ENCODE results near the gene LTBP1.
A peak's percentile ranks its signal among the peaks of the same experiment; 100 is the strongest.

LTBP1 gene

DNA sequence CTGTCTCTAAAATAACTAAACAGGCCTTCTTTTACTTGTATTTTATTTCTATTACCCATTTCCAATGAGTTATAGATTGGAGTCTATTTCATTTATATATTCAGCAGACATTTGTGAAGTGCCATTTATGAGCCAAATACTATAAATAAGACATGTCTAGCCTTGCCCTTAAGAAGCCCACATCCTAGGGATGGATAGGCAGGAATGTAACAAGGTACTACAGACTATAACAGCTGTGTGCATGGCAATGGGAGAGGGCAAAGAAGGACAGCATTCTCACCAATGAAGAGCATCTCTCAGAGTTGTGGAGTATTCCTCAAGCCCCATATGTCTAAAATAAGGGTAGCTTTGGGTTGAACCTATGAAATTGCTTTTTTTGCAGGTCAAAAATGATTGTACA lies 367.8 kb downstream of the LTBP1 start:
- no peak for DNase-seq (ENCODE audit: low read depth)

DNA sequence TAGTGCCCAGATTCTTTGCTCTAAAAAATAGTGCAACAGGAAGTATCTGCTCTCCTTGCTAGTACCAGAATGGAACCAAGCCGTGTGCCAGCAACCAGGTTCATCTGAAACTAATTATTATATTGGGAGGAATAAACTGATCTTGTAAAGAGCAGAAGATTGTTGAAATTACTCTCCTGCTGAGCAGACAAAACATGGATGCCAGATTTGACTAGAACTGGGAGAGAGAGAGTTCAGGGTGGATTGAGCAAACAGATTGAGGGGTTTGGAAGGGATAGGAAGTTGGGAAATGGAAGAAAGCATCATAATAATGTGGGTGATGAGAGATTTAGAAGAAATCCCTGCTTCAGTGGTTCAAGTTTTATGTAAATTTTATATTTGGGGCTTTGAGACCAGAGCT lies 369.6 kb downstream of the LTBP1 start:
- no peak for DNase-seq (ENCODE audit: low read depth)

DNA sequence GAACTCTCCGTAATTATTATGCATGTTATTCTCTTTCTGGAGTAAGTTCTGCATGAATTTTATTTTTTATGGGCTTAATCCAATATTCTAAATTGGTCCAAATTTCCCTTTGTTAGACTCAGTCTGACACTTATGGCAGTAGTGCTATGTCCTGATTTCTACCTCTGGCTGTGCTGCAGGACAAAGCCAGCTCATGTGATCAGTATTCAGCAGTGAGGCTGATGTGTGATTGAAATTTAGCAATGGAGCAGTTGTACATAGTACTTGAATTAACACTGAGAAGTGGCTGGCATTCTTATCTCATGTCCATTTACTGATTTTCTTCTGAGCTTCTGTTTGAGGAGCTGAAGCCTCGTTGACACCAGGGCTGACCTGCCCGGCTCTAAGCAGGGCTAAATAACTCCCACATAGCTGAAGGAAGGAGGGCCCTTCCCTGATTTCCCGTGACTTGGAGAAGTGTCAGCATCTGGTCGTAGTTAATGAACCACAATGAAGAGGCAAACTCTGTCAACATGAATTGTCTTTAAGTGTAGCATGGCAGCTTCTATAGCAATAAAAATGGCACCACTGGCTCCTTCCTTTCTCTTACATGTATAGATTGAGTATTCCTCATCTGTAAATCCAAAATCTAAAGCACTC lies 370.7 kb downstream of the LTBP1 start:
- no peak for DNase-seq (ENCODE audit: low read depth)

DNA sequence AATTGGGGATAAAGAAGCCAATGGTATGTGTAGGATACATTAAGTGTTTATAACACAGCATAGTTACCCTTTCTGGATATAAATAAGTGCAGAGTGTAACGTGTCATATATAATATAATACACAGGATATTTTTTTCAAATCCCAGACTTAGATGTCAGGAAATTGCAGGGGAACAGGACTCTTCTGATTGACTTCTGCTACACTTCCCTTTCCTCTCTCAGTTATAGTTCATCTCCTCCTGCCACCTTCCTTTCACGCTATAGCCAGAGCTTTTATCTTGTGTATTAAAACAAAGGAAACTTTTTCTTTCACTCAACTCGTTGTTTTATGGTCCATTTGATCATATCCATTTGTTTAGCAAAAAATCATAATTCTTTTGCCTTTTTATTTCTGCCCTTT lies 371.7 kb downstream of the LTBP1 start:
- DNase-seq (ENCODE audit: low read depth), result no peak

DNA sequence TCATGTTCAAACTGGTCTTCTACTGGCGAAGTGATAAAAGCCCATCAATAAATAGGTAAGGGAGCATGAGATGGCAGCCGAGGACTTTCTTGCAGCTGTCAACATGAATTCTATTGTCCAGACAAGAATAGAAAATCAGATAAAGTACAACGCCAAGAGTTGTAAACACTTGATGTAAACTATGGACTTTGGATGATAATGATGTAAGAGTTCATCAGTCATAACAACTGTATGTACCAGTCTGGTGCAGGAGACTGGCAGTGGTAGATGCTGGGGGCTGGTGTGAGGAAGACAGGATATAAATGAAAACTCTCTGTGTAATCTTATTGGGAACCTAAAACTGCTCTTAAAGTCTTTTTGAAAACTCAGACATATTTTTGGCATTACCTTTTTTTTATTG lies 373.8 kb downstream of the LTBP1 start:
- DNase-seq (ENCODE audit: low read depth), result no peak

DNA sequence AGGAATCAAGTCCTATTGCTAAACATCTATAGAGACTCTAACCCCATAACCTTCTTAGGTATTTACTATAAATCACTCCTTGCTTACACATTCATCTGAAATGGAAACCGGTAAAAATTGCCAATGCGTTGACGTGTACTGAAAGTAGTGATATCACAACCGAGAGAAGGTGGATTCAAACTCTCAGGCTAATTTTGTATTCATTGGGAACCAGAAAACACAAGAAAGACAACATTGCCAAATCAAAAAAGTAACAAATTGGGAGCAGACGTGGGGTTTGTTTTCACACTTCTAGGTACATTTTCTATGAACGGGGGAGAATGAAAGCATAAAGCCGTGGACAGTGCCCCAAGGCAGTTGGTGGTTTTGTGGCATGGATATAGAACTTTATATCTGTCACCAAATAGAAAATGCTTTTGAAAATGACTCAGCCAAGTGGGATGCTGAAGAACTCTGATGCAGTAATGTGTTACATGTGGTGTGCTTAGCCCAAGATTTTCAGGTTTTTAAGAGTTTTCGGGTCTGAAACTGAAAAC lies 374.6 kb downstream of the LTBP1 start:
- DNase-seq (ENCODE audit: low read depth), result peak; percentile 30

DNA sequence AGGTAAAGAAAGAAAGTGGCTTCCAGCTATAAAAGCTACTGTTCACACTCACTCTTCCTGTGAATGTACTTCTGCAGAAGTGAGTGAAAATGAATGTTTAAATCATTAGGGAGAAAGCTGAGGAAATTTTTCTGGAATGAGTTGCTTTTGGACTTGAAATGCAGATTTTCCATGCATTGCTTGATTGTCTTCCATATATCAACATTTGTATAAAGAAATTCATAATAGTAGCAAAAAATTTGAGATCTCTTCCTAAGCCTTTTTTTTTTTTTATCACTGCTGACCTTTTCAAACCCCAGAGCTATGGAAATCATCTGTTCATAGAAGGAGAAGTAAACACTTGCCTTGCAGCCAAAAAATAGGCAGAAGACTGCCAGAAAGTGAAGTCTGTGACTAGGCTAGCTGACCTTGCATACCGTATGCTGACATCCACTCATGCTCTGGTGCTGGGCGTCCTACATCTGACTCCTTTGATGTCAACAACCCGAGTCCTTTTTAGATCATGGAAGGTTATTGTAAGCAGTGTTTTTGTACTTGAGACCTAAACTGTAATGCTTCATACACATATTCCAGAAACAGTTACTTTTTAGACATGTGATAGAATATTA lies 375.2 kb downstream of the LTBP1 start:
- peak; percentile 15 for DNase-seq (ENCODE audit: low read depth)

DNA sequence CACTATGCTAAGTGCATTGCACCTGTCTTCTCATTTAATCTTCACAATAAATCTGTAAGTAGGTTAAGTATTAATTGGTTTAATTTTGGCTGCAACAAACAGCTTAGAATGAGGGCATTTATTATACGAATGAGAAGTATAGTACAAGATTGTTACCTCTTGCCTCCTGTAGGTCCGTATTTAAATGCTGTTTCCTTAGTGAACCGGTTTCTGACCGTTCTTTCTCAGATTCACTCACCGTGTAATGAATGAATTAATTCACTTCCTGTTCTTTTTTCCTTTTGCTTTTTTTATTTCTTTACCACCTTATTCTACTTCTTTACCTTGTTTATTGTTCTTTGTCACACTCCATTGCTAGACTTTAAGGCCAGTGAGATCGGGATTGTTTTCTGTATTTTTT lies 375.9 kb downstream of the LTBP1 start:
- DNase-seq (ENCODE audit: low read depth), result no peak

DNA sequence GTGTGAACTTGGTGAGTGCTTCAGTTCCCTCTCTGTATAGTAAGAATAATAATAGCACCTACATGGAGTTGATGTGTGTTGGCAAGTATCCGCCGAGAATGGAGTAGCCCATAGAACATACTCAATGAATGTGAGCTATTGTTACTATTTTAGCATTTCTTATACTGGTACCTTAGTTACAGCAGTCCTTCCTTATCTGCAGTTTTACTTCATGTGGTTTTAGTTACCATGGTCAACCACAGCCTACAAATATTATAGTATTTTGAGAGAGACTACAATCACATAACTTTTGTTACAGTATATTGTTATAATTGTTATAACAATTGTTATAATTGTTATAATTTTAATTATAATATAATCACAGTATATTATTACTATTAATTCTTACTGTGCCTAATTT lies 377.2 kb downstream of the LTBP1 start:
- no peak for DNase-seq (ENCODE audit: low read depth)

DNA sequence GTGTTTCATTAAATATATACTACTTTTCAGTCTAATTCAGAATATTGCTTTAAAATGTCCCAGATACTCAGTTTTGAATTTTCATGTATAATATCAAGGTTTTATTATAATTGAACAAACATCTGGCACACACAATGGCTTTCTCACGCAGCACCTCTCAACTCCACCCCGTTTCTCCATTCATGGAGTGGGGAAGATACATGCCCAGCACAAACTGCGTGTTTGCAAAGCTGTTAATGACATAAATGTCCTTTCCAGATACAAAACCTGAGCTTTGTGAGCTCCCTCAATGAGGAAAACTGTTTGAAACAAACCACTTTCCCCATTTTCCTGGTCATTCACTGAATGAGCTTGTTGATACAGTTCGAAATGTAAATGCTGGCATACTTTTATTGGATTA lies 379.3 kb downstream of the LTBP1 start:
- no peak for DNase-seq (ENCODE audit: low read depth)

DNA sequence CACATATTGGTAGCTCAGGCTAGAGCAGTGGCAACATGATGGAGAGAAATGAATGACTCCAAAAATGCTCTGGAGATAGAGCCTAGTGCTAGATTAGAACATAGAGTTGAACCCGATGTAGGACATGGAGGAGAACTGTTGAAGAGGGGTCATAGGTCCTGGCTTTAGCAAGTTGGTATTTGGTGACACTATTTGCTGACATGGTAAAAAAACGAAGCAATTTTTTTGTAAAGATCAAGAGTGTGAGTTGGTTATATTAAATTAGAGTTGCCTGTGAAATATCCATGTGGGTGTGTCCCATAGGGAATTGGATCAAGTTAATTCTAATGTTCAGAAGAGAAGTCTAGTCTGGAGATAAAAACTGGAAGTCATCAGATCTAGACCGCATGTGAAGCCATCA lies 386.7 kb downstream of the LTBP1 start:
- no peak for DNase-seq (ENCODE audit: low read depth)

DNA sequence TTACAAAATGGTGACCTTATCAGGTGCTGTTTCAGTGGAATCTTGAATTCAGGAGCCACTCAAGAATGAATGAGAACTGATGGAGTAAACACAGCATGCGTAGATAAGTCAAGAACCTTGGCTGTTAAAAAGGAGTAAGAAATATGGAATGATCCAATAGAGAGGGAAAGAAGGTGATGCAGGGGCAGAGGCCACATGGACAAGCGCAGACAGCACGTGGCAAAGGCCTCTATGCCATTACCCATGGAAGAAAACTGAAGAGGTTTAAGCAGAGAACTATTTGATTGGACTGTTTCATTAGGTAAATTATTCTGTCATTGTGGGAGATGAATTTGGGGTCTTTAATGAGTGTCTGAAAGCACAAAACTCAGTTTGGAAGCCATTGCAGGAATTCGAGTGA lies 387.3 kb downstream of the LTBP1 start:
- no peak for DNase-seq (ENCODE audit: low read depth)

DNA sequence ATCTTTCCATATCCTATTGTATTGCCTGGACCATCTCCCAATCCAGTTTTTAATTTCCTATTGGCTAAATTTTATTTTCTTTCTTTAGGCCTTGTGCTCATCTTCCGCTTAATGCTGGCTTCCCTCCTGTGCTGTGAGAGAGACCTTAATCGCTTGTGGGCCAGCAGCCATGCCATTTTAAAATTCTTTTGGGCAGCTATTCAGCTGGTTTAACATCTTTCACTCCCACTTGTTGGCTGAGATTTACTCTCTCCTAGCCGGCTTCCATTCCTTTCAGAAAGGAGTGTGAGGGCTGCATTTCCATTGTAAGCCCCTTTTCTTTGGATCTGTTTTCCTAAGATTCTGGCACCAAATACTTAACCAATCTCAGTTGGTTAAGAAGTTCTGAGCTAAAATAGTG lies 388.8 kb downstream of the LTBP1 start:
- no peak for DNase-seq (ENCODE audit: low read depth)

DNA sequence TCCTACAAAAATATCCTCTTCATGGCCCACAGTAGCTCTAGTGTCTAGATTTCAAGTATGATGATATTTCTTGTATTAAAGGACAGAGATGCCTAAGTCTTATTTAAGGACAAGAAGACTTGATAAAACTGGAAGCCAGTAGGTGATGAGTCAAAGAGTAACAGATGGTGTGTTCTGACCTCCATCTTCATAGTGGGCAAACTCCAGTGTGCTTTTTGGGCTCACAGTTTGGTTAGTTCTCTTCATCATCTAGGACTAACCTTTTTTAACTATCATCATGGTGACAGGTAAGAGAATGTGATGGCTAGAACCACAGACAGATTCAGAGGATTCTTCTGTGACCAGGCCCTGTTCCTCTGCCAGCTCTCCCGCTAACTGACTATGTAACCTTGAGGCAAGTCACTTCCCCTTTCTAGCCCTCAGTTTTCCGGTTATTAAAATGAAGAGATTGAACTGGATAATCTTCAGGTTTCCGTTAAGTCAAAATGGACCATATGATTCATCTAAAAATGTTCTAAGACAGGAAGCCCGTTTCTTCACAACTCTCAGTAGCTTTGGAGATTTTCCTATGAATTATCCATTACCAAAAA lies 389.4 kb downstream of the LTBP1 start:
- DNase-seq (ENCODE audit: low read depth), result no peak

DNA sequence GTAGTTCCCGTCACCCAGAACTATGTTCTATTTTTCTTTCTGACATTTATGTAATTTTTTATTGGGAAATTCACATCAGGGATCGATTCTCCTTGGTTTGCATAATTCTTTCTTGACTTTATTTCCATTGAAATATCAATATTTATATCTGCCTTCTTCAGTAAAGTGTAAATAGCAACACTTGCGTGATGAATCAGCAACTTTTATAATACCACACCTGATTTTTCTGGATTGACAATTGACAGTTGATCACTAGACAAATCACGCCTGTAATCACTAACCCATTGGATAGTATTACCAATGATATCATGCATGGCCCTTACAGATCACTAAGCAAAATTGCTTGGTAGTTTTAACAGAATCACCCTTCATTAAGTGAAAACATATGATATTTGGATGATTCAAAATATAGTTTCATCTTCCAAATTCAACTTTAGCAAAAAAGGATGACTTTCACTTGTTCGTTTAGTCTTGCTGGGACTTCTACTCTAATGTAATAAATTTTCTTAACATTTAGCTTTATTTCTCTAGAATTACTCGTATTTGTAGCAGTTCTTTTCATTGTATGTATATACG lies 390.7 kb downstream of the LTBP1 start:
- no peak for DNase-seq (ENCODE audit: low read depth)

DNA sequence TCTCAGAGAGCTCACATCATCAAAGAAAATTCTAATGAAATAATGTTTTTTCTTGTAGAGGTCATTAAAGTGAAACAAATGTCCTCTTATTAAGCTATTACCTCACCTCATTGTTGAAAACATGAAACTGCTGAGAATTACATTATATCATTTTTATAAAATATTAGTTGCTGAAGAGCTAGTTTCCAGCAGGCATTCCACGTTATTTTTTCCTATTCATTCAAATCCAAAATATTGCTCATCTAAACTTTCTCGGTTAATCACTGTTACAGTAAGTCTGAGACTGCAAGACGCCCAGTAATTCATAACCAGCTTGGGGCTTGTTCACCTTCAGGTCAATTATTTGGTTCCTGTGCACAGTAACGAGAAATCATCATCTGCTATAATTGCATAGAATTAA lies 391.2 kb downstream of the LTBP1 start:
- DNase-seq (ENCODE audit: low read depth), result no peak

DNA sequence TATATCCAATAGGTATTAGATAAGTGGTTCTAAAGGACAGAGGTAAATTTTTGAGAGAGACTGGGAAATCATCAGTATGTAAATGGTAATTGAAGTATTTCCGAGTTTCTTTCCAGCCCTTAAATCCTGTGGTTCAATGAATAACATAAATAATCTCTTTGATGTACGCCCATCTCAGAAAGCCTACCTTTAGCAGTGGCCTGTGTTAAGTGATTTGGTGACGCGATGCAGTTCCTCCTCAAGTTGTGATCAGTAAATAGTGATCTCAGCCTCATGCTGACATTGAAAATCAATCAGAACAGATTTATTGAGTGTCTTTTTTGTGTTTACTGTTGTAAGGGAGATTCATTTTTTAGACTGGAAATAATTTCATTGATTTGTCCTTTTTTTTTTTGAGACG lies 392.5 kb downstream of the LTBP1 start:
- no peak for DNase-seq (ENCODE audit: low read depth)

DNA sequence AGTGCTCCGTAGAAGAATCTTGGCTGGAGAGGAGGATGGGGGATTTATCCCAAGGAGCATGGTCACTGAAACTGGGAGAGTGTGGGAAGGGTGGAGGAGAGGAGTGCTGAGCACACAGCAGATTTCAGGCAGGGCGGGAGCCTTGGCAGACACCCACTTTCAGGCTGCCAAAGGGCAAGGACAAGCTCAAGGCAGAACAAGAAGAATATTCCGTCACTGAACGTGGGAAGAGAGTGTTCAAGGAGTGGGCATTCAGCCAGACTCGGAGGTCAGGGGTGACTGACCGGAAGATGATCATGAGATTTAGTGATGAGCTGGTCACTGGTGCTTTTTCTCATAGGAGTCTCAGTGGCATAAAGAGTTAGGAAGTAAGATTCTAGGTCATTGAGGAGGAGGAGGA lies 393.5 kb downstream of the LTBP1 start:
- peak; percentile 36 for DNase-seq (ENCODE audit: low read depth)

DNA sequence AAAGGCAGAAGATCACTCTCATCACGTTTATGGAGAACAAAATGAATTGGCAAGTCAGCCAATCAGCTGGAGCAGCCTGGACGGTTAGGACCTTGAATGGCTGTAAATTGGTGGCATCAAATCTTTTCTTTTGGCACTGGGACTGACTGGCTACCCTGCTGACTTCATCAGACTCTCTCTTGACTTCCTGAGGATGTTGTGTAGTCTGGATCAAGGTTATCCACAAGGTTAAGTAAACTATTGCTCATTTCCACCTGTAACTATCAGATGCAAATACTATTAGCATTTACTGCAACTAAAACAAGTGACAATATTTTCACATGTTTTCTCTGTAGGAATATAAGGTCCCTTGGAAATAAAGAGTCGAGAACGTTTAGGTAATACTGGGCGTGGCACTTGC lies 395.4 kb downstream of the LTBP1 start:
- no peak for DNase-seq (ENCODE audit: low read depth)

DNA sequence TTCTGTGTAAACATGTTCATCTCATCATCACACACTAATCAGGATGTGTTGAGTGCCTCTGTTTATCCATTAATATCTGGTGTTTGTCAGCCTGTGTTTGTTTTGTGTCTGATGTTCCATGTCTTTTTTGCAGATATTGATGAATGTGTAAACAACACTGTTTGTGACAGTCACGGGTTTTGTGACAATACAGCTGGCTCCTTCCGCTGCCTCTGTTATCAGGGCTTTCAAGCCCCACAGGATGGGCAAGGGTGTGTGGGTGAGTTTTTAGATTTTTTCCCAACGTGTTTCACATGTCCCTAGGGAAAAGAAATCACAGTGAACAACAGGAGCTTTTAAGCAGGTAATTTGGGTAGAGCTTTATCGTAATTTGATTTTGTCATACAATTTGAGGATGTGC lies 396.0 kb downstream of the LTBP1 start:
- DNase-seq (ENCODE audit: low read depth), result no peak

DNA sequence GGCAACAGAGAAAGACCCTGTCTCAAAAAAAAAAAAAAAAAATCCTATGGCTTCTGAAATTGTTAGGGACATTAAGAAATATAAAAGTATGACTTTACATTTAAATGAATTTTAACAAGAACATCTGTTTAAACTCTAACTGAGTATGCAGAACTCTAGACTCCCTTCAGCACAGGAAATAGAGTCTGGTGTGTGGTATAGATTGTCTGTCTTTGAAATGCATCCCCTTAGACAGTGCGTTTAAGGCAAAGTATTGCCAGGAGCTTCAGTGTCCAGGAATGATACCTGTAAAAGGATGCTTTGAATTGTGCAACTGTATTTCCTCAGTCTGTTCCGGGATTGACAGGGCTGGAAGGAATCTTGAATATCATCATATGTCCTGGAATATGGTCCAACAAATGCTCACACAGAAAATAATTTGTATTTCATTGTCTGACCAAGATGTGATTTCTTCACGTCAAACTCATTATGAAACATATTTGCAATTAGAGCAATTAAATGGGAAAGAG lies 396.7 kb downstream of the LTBP1 start:
- no peak for DNase-seq (ENCODE audit: low read depth)

DNA sequence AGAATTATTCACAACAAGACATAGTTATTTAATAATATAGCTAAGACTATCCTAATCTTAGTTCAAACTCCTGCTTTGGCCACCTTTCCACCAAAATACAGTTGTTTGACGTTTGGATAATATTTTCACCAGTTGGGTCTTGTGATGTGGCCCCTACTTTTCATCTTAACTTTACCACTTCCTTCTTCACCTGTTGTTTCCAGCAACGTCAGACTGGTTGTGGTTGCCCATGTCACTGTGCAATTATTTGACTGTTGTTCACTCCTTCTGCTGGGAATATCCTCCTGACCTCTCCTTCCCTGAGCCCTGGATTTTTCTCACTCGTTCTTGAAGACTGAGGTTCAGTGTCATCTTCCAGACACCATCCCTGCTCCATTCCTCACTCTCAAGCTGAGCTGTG lies 397.5 kb downstream of the LTBP1 start:
- no peak for DNase-seq (ENCODE audit: low read depth)

DNA sequence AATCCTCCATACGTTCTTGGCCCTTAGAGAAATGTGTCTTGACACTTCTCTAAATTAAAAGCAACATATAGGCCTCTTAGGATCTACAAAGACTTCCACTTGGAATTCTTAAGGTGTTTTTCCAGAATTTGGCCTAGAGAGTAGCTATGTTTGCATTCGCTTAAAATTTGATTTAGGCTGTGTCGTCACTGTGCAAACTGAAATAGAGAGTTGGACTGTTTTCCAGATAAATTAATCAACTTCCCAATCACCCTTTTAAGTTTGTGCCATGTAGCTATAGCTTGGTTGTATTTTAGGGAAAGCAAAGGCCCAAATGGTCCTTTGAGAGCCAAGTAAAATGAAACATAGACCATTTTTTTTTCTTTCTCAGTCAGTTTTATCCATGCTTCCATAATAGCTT lies 401.1 kb downstream of the LTBP1 start:
- DNase-seq (ENCODE audit: low read depth), result no peak
